ENCODE results near the gene CADM2. TPM values are rescaled to one million over a fixed set of nuclear protein-coding genes. Genes with fewer than 3 reads are reported as not detected.

CADM2 gene
- total RNA-seq, 1 experiment from 2014 or later = 0.47 TPM

- Histone ChIP-seq H3K9me2 (replicated peaks; ENCODE audit: low read length) (no peaks in the 10 kb centered on the region), H4K20me1 (ENCODE audit: low read length) (no peaks in the 10 kb centered on the region), H2AFZ (ENCODE audit: low read length) (no peak overlapping the region), H3K4me3 (ENCODE audit: low read length) (no peak overlapping the region), H3K27me3 (ENCODE audit: low read length) (no peaks in the 10 kb centered on the region), H3K36me3 (ENCODE audit: low read depth, low read length) (no peaks in the 10 kb centered on the region), H3K4me2 (ENCODE audit: low read length) (no peak overlapping the region), H3K79me2 (ENCODE audit: low read length) (no peaks in the 10 kb centered on the region), H3F3A (ENCODE audit: low read length, unreplicated experiment) (no peaks in the 10 kb centered on the region), H3K9me3 (ENCODE audit: low read length) (no peaks in the 10 kb centered on the region), H3K4me1 (ENCODE audit: insufficient read depth, low read length) (no peaks in the 10 kb centered on the region), H3K9ac (ENCODE audit: low read length) (no peak overlapping the region), H3K27ac (ENCODE audit: low read length) (no peak overlapping the region)
- ATAC-seq (peak; percentile 24; the same call in 1 of the 2 replicates), DNase-seq (no peak)
- TF ChIP-seq EZH2 (IDR thresholded peaks at IDR 0.05; ENCODE audit: low read length, unreplicated experiment) (no peak), CTCF (conservative IDR thresholded peaks at IDR 0.05; ENCODE audit: low read depth, low read length) (no peak), EZH2phosphoT487 (IDR thresholded peaks at IDR 0.05; ENCODE audit: borderline replicate concordance, low read length) (no peak)
- ChIA-PET CTCF (no interaction called here), POLR2A (ENCODE audit: unreplicated experiment) (no interaction called here)
- no TSS peak for BruUV-seq (replicated peaks)
- intact Hi-C loops (cut with micrococcal nuclease) = no loop called here
Observed at GRCh38 chr3:85939074-85939482, 980.3 kb downstream of the CADM2 start.

- Histone ChIP-seq H3K4me3 (ENCODE audit: low read length) (no peak overlapping the region), H3K27ac (ENCODE audit: low read length) (no peak overlapping the region), H2AFZ (ENCODE audit: low read length) (no peak overlapping the region), H3K9me3 (ENCODE audit: low read length) (no peaks in the 10 kb centered on the region), H3K9me2 (replicated peaks; ENCODE audit: low read length) (no peaks in the 10 kb centered on the region), H3F3A (ENCODE audit: low read length, unreplicated experiment) (no peaks in the 10 kb centered on the region), H3K4me1 (ENCODE audit: insufficient read depth, low read length) (no peaks in the 10 kb centered on the region), H3K79me2 (ENCODE audit: low read length) (no peaks in the 10 kb centered on the region), H4K20me1 (ENCODE audit: low read length) (no peaks in the 10 kb centered on the region), H3K36me3 (ENCODE audit: low read depth, low read length) (no peaks in the 10 kb centered on the region), H3K9ac (ENCODE audit: low read length) (no peak overlapping the region), H3K4me2 (ENCODE audit: low read length) (no peak overlapping the region), H3K27me3 (ENCODE audit: low read length) (peaks cover 3% of the 10 kb centered on the region; the same call in 1 of the 2 replicates)
- intact Hi-C loops (cut with micrococcal nuclease) = no loop called here
- no TSS peak for BruUV-seq (replicated peaks)
- ATAC-seq (no peak), DNase-seq (no peak)
- POLR2A ChIA-PET (ENCODE audit: unreplicated experiment) = no interaction called here
- TF ChIP-seq EZH2phosphoT487 (IDR thresholded peaks at IDR 0.05; ENCODE audit: borderline replicate concordance, low read length) = no peak
- CTCF ChIA-PET = no interaction called here
Observed at GRCh38 chr3:85950435-85950834, 991.6 kb downstream of the CADM2 start.

- Histone ChIP-seq H3F3A (ENCODE audit: low read length, unreplicated experiment) (no peaks in the 10 kb centered on the region), H3K9ac (ENCODE audit: low read length) (no peak overlapping the region), H3K36me3 (ENCODE audit: low read depth, low read length) (no peaks in the 10 kb centered on the region), H3K9me2 (replicated peaks; ENCODE audit: low read length) (no peaks in the 10 kb centered on the region), H3K4me3 (ENCODE audit: low read length) (no peak overlapping the region), H3K27ac (ENCODE audit: low read length) (no peak overlapping the region), H2AFZ (ENCODE audit: low read length) (no peak overlapping the region), H3K9me3 (ENCODE audit: low read length) (no peaks in the 10 kb centered on the region), H3K4me2 (ENCODE audit: low read length) (no peak overlapping the region), H3K4me1 (ENCODE audit: insufficient read depth, low read length) (no peaks in the 10 kb centered on the region), H4K20me1 (ENCODE audit: low read length) (no peaks in the 10 kb centered on the region), H3K79me2 (ENCODE audit: low read length) (no peaks in the 10 kb centered on the region), H3K27me3 (ENCODE audit: low read length) (peaks cover 12% of the 10 kb centered on the region; the same call in 1 of the 2 replicates)
- TF ChIP-seq EZH2phosphoT487 (IDR thresholded peaks at IDR 0.05; ENCODE audit: borderline replicate concordance, low read length) (no peak), CTCF (conservative IDR thresholded peaks at IDR 0.05; ENCODE audit: low read depth, low read length) (no peak), EZH2 (IDR thresholded peaks at IDR 0.05; ENCODE audit: low read length, unreplicated experiment) (no peak)
- ChIA-PET CTCF (no interaction called here), POLR2A (ENCODE audit: unreplicated experiment) (no interaction called here)
- intact Hi-C loops (cut with micrococcal nuclease) = no loop called here
- DNase-seq = no peak
- no TSS peak for BruUV-seq (replicated peaks)
- no peak for ATAC-seq
Observed at GRCh38 chr3:85960793-85961192, 1002.0 kb downstream of the CADM2 start.
